GM19035 (cell line): ENCODE data around the gene NALF2.

ENCODE experiments used
- ATAC-seq: cut with Tn5 transposase; IDR thresholded peaks from one replicate; pipeline ENCODE4 v1.9.1; 2021; ENCODE audit not compliant: unreplicated experiment

The NALF2 gene

DNA sequence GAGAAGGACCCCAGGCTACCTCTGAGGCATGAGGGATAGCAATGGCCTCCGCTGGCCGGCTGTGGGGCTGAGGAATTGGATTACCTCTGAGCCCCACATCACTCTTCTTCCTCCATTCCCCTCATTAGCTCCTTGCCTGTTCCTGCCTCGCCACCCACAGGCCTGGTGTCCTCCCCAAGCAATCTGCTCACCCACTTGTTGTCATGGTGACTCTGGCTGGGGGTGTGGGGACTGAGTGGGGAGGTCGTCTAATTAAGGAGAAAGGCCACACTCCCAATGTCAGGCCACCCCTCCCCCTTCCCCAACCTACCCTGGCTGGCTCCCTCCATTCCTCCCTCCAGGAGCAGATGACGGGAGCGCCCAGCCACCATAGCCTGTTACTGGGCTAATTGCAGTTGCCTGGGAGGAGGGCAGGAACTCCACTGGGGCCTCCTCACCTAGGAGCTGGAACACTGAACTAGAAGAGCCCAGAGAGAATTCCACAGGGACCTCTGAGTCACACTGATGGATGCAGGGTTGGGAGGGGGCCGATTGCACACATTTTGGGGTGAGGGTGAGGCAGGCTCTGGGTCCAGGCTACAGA lies 20.7 kb downstream of the NALF2 start:
- ATAC-seq, result no peak

DNA sequence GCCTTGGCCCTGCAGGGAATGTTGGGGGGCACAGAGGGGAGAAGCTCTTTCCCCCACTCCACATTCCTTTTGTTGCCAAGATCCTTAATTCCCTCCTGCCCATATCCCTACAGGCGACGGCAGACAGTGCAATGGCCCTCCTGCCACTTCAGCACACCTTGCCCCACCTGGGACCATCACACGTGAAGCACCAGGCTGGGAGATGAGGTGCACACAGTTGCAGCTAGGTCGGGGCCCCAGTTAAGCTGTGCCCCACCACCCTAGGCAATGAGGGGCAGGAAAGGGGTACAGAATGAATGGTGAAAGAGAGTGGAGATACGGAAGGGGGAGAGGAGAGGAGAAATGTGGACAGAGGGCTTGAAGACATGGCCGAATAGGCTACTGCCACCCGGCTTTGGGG lies 26.2 kb downstream of the NALF2 start:
- ATAC-seq, result no peak

DNA sequence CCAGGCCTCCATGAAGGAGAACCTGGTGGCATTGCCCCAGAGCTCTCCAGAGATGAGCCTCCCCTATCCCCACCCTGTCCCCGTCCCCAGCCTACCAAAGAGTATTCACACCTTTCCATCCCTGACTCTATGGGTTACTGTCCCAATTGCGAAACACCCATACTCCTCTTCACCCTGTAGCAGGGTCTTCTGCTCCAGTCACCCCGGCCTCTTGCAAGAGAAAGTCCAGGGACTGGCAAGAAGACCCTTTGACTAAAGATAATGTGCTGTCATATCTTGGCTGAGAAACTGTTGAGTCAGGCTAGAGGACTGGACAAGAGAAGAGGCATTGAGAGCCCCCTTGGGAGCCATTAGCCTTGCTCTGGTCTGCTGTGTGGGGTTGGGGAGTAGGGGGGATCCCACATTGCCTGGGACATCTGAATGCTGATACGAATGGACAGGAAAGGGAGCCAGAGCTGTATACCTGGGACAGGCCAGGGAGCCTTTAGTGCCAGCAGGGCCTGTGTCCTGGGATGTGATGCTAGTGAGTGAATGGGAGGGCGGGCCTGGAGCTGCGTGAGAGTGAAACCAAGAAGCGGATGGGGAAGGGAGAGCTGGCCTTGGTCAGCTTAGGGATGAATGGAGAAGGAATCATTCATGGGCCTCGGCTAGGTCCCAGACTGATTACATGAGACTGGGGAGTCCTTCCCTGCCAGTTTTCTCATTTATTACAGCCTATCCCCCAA lies 27.1 kb downstream of the NALF2 start:
- ATAC-seq, result no peak

DNA sequence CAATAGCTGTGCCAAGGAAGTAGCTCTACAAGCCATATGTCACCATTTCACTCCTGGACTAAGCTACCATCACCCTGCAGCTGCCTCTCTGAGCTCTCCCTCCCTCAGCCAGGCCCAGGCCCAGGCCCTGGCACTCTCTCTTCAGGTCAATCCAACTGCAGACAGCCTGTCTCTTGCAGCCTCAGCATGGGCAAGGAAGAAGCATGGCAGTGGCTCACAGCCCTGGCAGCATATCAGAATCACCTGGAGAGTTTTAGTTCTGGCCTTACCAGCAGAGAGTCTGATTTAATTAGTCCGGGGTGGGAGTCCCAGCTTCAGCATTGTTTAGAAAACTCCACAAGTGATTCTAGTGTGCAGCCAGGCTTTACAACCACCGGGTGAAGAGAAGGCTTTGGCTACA lies 31.5 kb downstream of the NALF2 start:
- ATAC-seq, result no peak

DNA sequence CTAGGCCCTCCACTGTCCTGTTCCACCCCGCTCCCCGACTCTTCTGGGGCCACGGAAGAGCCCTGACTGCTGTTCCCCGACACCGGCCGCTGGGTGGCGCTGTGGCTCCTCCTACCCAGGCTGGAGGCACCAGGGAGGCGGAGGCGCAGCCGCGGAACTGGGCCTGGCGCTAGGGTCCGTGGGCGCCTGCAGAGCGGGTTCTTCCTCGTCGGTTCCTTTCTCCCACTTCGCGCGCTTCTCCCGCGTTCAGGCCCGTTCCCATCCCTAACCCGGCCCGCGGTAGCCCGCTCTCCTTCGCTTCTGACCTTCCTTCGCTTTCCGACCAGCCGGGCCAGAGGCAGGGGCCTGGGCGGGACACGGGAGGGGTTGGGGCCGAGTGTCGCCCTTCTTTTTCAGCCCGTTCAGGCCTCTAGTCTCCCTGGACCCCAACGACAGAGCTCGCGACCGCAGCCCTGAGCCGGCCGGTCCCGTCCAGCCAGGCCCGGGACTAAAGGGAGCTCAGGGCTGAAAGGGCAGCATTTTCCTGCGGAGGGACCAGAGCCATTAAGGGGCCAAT lies 34.3 kb downstream of the NALF2 start:
- peak; percentile 87 for ATAC-seq

DNA sequence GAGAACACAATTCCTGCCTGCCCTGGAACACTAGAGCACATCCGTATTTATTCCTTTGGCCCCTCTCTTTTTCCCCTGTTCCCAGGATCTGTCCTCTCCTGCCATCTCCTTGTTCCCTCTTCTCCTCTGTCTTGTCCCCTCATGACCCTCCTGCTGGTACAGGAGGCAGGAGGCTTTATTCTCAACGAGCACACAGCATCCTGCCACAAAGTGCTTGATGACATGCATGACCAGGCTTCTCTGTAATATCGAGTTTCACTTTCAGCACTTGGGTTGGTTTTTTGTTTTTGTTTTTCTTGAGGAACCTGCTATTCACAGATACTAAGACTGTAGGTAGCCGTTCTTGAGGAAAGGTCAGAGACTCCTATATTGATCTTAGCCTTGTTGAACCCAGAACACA lies 35.3 kb downstream of the NALF2 start:
- ATAC-seq, result no peak

DNA sequence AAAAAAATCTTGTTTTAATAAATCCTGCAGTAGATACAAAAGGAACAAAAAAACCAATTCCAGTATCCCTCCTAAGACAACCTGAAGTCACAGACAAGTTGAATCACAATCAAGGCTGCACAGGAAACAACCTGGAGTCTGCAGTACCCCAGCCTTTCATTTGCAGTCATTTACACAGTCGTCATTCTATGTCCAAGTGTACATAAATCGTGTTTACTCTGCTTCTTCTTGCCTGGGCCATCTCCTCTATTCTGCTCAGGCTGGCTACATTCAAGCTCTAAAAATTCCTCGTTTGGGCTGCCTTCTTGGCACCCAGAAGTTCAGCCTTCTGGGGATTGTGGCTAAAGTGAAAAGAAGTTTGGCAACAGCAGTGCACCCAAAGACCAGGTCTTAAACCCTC lies 37.8 kb downstream of the NALF2 start:
- no peak for ATAC-seq

DNA sequence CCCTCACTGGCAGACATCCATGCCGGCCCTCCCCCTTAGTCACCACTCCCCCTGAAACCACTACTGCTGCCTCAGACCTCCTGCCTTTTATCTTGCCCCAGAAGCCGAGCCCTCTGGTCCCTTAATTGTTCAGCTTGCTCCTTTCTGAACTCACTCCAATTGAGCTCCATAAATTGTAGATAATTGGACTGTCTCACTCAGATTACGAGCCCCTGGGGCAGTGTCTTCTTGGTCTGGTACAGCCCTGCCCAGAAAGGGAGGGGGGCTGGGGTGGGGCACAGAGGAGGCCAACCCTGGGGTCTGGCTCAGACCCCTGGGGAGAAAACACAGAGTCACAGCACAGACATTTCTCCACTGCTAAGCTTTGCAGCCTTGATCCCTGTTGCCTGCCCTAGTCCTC lies 39.4 kb downstream of the NALF2 start:
- ATAC-seq, result no peak

DNA sequence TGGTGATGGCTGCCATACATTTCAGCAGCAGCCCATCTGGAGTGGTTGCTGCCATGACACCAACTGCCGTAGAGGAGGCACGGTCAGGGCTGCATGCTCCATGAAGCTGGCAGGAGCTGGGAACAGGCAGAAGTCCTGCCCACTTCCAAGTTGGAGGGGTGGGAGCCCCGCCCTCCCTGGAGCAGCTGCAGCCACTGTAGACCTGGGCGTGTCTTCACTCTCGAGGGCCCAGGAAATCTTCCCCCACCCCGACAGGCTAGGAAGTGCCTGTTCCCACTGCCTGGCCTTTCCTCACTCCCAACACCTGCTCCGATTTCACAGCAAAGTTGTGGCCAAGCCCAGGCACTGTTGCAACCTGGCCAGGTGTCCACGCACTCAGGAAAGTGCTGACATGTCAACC lies 42.3 kb downstream of the NALF2 start:
- no peak for ATAC-seq

DNA sequence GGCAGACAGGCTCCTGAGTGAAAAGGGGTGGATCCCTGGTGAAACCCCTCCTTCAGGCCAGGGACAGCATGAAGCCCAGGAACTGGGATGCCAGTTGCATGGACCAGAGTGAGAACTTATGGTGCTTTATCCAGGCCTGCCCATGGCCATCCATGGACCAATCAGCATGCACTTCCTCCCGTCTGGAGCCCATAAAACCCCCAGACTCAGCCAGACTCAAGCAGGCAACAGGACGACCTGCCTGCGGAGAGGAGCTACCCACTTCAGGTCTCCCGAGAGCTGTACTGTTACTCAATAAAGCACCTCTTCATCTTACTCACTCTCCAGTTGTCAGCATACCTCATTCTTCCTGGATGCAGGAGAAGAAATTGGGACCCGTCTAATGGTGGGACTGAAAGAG lies 42.9 kb downstream of the NALF2 start:
- no peak for ATAC-seq

DNA sequence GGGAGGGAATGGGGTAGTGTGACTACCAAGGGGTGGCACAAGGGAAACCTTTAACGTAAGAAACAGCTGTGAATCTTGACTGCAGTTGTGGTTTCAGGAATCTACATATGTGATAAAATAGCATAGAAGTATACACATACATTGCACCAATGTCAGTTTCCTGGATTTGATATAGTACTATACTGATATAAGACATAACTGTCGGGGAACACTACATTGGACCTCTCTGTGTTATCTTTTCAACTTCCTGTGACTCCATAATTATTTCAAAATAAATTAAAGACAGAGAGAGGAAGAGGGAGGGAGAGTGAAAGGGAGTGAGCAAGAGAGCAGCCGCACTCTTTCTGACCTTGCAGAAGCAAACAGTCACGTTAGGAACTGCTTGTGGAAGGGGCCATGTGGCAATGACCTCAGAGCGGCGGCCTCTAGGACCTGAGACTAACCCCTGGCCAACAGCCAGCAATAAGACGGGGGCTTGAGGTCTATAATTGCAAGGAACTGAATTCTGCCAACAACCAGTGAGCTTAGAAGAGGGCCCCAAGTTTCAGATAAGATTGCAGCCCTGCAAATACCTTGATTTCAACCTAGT lies 47.4 kb downstream of the NALF2 start:
- ATAC-seq, result no peak

DNA sequence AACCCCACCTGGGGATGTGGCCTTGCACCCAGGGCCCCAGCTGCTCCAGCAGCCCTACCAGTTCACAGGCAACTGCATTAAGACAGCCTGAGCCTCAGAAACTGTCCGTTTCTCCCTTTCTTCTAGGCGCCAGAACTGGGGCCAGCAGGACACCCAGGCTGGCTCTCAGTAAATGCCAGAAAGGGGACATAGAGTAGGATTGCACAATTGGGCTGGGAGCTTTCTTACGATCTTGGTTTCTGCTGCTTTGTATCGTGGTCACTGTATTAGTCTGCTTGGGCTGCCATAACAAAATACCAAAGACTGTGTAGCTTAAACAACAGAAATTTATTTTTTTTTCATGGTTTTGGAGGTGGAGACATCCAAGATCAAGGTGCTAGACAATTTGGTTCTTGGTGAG lies 48.4 kb downstream of the NALF2 start:
- ATAC-seq, result no peak
